Amniotic epithelial cell (primary cell): ENCODE data around the gene QRFPR.
A peak's percentile ranks its signal among the peaks of the same experiment; 100 is the strongest.
"Not testable (repeated sequence)": the region's sequence is repeated elsewhere in the genome, so short reads cannot be mapped to it uniquely, and the experiment has no call there.

Experiments used
- DNase-seq: peaks from one replicate; pipeline ENCODE4 v3.0.0-alpha.2; 2010; ENCODE audit warnings: low read depth

Gene QRFPR

DNA sequence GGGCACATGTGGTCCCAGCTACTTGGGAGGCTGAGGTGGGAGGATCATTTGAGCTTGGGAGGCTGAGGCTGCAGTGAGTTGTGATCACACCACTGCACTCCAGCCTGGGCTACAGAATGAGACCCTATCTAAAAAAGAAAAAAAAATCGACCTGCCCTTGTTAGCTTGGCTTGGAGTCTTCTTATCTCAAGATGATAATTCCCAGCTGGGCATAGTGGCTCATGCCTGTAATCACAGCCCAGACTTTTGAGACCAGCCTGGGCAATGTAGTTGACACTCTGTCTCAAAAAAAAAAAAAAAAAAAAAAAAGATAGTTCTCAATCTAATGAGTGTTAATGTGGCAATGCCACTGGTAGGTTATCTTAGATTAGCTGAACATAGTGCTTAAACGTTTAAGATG is 41.0 kb downstream of the QRFPR start:
- DNase-seq, result no peak

GRCh38 chr4:121339307-121339706 is 41.5 kb downstream of the QRFPR start:
- DNase-seq, result peak; percentile 21

DNA sequence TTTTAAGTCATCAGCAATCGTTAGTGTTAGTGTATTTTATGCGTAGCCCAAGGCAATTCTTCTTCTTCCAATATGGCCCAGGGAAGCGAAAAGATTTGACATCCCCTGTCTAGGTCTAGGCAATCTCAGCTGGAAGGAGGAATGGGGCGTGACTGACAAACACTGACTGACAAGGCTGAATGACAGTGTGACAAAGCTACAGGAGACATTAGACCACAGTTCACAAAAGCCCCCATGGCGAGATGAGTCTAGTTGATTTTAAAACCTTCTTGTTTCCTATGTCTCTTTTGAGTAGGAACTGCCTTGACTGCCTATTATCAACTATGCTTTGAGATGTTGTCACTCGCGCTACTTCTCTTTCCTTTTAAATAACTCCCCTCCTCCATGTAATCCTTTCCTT is 42.3 kb downstream of the QRFPR start:
- no peak for DNase-seq

DNA sequence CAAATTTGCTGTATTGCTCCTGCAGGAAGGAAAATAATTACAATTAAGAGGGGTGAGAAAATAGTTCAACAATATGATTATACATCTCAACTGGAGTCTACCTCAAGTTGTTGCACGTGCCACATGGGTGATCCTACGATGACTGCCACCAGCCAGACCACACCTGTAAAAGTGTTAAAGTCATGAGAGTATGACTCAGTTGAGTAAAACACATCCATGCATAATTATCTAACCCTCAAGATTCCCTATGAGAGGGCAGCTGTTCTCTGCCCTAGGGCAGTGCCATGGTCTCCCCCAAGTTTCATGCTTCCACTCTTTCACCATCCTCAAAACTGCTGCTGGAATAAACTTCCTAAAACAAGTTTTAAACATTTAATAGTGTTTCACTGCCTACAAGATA is 44.1 kb downstream of the QRFPR start:
- DNase-seq, result no peak

DNA sequence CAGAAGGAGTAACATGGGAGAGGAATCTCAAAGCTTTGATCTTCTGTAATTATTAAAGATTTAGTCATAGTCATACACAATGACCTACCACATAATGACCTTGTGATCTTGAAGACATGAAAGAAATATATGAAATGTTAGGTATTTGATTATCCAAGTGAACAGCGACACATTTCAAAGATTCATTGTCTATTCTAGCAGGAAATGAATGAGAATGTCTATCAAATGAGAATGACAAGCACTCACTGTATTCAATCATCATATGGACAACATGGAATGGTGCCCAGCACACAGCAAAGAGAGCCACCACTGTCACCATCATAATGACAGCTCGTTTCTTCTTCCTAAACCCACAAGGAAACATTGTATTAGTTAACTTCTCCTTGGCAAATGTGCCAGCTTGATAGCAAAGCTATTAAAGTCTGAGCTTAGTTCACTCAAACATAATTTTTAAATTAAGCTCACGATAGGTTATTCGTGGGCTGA is 50.6 kb downstream of the QRFPR start:
- DNase-seq, result no peak

DNA sequence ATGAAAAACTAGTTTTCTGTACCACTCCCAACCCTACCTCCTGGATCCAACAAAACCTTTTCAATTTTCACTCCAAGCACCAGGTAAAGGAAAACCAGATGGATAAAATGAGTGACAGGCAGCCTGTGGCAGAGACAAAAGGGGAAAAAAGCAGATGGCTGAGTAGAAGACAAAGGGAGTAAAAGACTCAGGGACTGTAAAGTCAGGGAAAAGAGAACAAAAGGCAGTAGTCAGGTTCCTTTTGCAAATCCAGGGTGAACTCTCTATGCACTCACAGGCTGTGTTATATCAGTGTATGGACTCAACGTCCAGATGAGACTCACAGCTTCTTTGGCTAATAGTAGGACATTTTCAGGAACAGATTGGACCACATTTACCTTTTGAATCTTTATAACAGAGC is 54.2 kb downstream of the QRFPR start:
- DNase-seq, result no peak

GRCh38 chr4:121324331-121324730 is 56.5 kb downstream of the QRFPR start:
- DNase-seq, result no peak

DNA sequence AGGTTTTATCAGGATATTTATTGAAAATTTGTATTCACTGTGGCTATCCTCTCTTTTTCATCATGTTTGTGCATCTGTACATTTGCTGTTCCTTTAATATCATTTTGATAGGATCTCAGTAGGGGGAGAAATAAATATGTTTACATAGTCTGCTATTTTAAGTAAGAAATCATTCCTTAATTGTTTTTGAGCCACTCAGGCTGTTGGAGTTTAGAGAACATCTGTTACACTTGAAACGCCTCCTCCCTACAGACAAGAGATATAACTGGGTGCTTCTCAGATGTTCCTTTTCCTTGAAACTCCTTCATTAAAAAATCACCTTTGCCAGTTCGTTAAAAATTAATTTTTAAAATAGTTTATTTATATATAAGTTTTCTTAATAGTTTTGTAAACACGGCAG is 59.4 kb downstream of the QRFPR start:
- DNase-seq, result no peak

DNA sequence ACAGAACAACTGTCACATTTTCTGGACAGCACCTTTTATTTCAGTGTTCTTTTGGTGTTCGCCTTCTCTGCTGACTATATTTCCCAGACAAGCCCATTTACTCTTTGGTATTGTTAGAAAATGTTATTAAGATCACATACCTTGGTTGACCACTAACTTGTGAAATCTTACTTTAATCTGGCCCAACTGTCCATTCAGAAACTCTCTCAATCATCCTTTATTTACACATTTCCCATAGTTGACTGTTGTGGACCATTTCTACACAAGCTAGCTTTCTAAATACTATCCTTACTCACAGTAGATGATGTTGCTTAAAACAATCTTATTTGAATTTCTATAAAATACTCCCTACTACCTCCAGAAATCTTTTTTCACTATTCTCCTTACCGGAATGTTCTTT is 64.7 kb downstream of the QRFPR start:
- DNase-seq, result peak; percentile 82

DNA sequence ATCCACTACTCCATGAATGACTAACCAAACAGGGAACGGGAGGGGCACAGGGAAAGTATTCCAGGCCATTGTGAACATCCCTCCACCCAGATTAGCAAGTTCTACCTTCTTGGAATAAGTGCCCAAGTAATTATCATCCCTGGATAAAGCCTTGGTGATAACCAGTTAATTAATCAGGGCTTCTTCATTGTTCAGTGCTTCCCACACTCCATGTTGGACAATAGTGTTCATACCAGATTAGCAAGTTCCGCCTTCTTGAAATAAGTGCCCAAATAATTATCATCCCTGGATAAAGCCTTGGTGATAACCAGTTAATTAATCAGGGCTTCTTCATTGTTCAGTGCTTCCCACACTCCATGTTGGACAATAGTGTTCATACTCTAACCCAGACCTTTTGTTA is 67.4 kb downstream of the QRFPR start:
- not testable (repeated sequence) for DNase-seq

GRCh38 chr4:121308828-121309227 is 72.0 kb downstream of the QRFPR start:
- no peak for DNase-seq

DNA sequence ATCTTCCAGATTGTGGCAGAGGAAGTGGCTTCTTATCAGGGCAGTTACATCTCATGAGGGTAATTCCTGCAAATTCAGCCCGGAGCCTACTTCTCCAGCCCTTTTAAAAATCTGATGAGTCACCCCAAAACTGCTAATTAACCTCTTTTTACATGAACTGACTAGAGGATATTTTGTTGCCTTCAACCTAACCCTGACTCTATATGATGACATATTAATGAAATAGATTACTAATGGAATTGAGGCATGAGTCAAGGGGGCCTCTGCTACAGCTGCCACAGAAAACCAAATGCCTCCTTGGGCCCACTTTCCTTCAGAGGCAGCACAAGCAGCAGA is 72.5 kb downstream of the QRFPR start:
- DNase-seq, result peak; percentile 2

- peak; percentile 61 for DNase-seq
Measured at GRCh38 chr4:121307445-121308327, 73.1 kb downstream of the QRFPR start.

DNA sequence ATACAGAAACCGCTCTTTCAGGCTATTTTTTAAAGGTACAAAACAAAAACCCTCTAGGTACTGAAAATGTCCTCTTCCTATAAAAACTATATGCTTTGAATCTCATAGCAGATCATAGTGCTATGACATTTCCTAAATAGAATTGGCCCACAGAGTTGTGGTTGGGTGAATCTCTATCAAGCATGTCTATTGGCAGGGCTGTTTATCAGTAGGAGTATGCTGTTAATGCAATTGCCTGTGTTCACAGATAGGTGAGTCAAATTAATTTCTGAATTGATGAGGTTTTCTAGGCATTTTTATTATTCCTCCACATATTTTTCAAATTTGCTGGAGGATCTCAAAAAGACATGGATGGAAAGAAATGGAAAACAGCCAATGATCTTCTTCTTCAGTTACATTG is 73.9 kb downstream of the QRFPR start:
- no peak for DNase-seq

- no peak for DNase-seq
Measured at GRCh38 chr4:121304893-121305292, 75.9 kb downstream of the QRFPR start.

GRCh38 chr4:121299367-121299766 is 81.5 kb downstream of the QRFPR start:
- DNase-seq, result no peak

- DNase-seq, result no peak
Measured at GRCh38 chr4:121283319-121283718, 97.5 kb downstream of the QRFPR start.

- DNase-seq, result no peak
Measured at GRCh38 chr4:121280425-121280824, 100.4 kb downstream of the QRFPR start.

DNA sequence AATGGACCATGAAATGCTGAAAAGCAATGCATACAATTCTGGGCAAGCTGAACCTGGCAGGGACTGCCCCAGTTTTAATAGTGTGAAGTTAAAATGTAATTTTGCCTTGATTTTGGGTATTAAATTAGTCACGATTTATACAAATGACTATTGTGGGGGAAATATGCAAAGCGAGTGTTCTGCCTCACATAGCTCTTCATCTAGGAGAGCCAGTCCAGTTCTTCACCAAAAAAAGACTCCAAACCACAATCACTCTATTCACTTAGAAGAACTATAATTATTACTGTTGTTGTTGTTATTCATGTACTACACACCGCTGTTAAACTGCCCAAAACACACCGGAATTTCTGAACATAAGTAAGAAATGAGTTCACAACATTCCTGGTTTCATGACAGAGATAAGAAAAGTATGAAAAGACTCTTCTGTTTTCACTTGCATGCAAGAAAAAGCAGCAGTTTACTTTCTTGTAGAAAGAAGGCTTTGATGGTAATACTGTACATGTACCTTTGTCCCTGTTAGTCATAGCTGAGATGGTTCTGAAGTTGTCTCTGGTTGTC is 101.9 kb downstream of the QRFPR start:
- DNase-seq, result peak; percentile 89
